OCI-LY3 (cell line): ENCODE data around the gene VGLL4.

Experiments
- CTCF ChIP-seq: fragments of 200-600, 300-600 bp; sonication (generic); IDR thresholded peaks from 2 replicates; pipeline ENCODE4 v1.5.1; 2014; ENCODE audit warnings: antibody characterized with exemption, low read length, low read depth
- EZH2phosphoT487 ChIP-seq: fragments of 200-600 bp; shearing (Covaris generic); IDR thresholded peaks from 2 replicates; pipeline ENCODE4 v1.6.1; 2018; ENCODE audit warnings: antibody characterized with exemption, mixed run types, low read depth

- TF ChIP-seq CTCF, result no peak
- TF ChIP-seq EZH2phosphoT487, result no peak
Measured at GRCh38 chr3:11513817-11514135, 129.9 kb downstream of the VGLL4 start.
